ENCODE results near the gene PPP6R2. TPM values are rescaled to one million over a fixed set of nuclear protein-coding genes. Genes with fewer than 3 reads are reported as not detected.

Gene PPP6R2
- total RNA-seq, 2 experiments from 2014 or later, result 62.3 to 64.5 TPM

DNA sequence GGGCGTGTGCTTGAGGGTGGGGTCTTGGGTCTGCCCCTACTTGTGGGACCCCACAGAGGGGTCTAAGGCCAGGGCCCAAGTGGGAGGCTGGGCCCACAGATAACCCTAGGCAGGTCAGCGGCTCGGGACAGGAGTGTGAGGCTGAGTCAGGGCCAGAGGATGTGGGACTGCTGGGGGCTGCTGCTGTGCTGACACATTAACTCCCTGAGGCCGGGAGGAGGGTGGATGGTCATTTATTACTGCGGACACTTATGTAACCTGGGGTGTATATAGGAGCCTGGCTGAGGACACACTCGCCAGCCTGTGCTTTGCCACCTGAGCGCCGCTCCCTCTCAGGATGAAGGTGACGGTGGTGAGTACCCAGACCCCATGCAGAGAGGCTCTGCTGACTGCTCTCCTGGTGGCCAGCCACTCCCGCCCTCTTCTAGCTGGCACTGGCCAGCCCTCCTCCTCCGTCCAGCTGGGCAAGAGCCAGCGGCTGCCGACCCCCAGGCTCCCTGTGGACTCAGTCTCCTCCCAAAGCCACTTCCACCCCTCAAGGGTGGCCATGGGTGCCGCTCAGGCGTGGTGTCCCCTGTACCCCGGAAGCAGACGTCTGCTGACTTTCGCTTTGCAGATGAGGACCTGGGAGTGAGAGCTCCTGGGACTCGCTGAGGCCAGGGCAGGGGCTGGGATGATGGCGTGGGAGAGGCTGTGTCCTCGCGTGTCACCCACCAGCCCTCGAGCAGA lies 143.6 kb downstream of the PPP6R2 start, which contains the start of gene MIOX:
TSS of gene MIOX (plus strand) at position 299 of the 729 bp plus-strand sequence. CDS start at position 338, 39 bp downstream.
- POLR2A ChIA-PET, result no interaction called here
- H3K79me2 ChIP-seq (ENCODE audit: insufficient read depth, low read depth, low read length), result no peaks in the 10 kb centered on the region
- TF ChIP-seq EZH2phosphoT487 (IDR thresholded peaks at IDR 0.05; ENCODE audit: borderline replicate concordance, low read depth, low read length), result no peak
- no peaks in the 10 kb centered on the region for H3K9me3 ChIP-seq (ENCODE audit: low read length)
- no peak within 1 kb of the TSS for H3K4me3 ChIP-seq (ENCODE audit: low read depth, low read length, poor library complexity, severe bottlenecking)
- CTCF ChIA-PET (ENCODE audit: unreplicated experiment), result no interaction called here
- H2AFZ ChIP-seq (ENCODE audit: low read length), result no peak within 1 kb of the TSS
- no peak for DNase-seq (ENCODE audit: low spot score)
- H3K9me2 ChIP-seq (ENCODE audit: insufficient read depth, low read length), result no peaks in the 10 kb centered on the region
- no peak within 1 kb of the TSS for H3K27ac ChIP-seq (ENCODE audit: low read depth, low read length, poor library complexity, severe bottlenecking)
- intact Hi-C loops (cut with micrococcal nuclease; ENCODE audit: unreplicated experiment), result no loop called here
- no peaks in the 10 kb centered on the region for H4K20me1 ChIP-seq (ENCODE audit: insufficient read depth, low read length)
- H3K36me3 ChIP-seq (ENCODE audit: insufficient read depth, low read length), result no peaks in the 10 kb centered on the region
- H3K4me1 ChIP-seq (ENCODE audit: insufficient read depth, low read length, poor library complexity, severe bottlenecking), result peaks cover 18% of the 10 kb centered on the region
- no peak within 1 kb of the TSS; the same call in 1 of the 2 replicates for H3K4me2 ChIP-seq (ENCODE audit: low read length)
- no TSS peak for BruUV-seq (replicated peaks)

DNA sequence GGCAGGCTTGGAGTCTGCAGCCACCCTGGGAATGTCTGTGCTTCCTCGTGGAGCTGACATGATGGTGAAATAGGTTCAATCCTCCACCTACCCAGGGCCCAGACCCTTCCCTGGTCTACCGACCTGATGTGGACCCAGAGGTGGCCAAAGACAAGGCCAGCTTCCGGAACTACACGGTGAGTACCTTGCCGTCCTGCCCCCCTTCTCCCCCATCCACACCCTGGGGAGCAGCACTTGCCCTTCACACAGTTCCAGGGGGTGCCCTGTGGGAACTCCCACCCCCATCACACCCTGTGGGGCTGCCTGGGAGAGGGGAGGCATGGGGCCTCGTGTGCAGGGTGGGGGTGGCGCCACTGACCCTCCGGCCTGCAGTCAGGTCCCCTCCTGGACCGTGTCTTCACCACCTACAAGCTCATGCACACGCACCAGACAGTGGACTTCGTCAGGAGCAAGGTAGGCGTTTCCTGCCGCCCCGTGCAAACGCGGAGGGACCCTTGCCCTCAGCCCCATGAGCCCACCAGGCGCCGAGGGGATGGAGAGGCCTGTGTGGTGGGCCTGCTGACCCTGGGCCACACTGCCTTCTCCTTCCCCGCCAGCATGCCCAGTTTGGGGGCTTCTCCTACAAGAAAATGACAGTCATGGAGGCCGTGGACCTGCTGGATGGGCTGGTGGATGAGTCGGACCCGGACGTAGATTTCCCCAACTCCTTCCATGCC lies 144.3 kb downstream of the PPP6R2 start:
- ChIA-PET POLR2A (no interaction called here), CTCF (ENCODE audit: unreplicated experiment) (no interaction called here)
- no peak for DNase-seq (ENCODE audit: low spot score)
- intact Hi-C loops (cut with micrococcal nuclease; ENCODE audit: unreplicated experiment), result no loop called here
- Histone ChIP-seq H3K9me3 (ENCODE audit: low read length) (no peaks in the 10 kb centered on the region), H3K4me3 (ENCODE audit: low read depth, low read length, poor library complexity, severe bottlenecking) (no peak overlapping the region), H3K79me2 (ENCODE audit: insufficient read depth, low read depth, low read length) (no peaks in the 10 kb centered on the region), H3K4me1 (ENCODE audit: insufficient read depth, low read length, poor library complexity, severe bottlenecking) (peaks cover 18% of the 10 kb centered on the region), H2AFZ (ENCODE audit: low read length) (no peak overlapping the region), H3K9me2 (ENCODE audit: insufficient read depth, low read length) (no peaks in the 10 kb centered on the region), H3K4me2 (ENCODE audit: low read length) (no peak overlapping the region; the same call in 1 of the 2 replicates), H3K27ac (ENCODE audit: low read depth, low read length, poor library complexity, severe bottlenecking) (no peak overlapping the region), H3K36me3 (ENCODE audit: insufficient read depth, low read length) (no peaks in the 10 kb centered on the region), H4K20me1 (ENCODE audit: insufficient read depth, low read length) (no peaks in the 10 kb centered on the region)
- TF ChIP-seq EZH2phosphoT487 (IDR thresholded peaks at IDR 0.05; ENCODE audit: borderline replicate concordance, low read depth, low read length), result no peak
- no peak for TF ChIP-seq CTCF (conservative IDR thresholded peaks at IDR 0.05; ENCODE audit: low read length)
- no TSS peak for BruUV-seq (replicated peaks)

- TF ChIP-seq CTCF (conservative IDR thresholded peaks at IDR 0.05; ENCODE audit: low read length), result no peak
- TF ChIP-seq EZH2phosphoT487 (IDR thresholded peaks at IDR 0.05; ENCODE audit: borderline replicate concordance, low read depth, low read length), result no peak
- intact Hi-C loops (cut with micrococcal nuclease; ENCODE audit: unreplicated experiment), result no loop called here
- Histone ChIP-seq H3K36me3 (ENCODE audit: insufficient read depth, low read length) (no peaks in the 10 kb centered on the region), H3K79me2 (ENCODE audit: insufficient read depth, low read depth, low read length) (no peaks in the 10 kb centered on the region), H3K9me3 (ENCODE audit: low read length) (no peaks in the 10 kb centered on the region), H3K27ac (ENCODE audit: low read depth, low read length, poor library complexity, severe bottlenecking) (no peak overlapping the region), H3K4me2 (ENCODE audit: low read length) (no peak overlapping the region), H2AFZ (ENCODE audit: low read length) (no peak overlapping the region), H4K20me1 (ENCODE audit: insufficient read depth, low read length) (no peaks in the 10 kb centered on the region), H3K4me1 (ENCODE audit: insufficient read depth, low read length, poor library complexity, severe bottlenecking) (peaks cover 18% of the 10 kb centered on the region), H3K4me3 (ENCODE audit: low read depth, low read length, poor library complexity, severe bottlenecking) (no peak overlapping the region), H3K9me2 (ENCODE audit: insufficient read depth, low read length) (no peaks in the 10 kb centered on the region)
- no peak for DNase-seq (ENCODE audit: low spot score)
- ChIA-PET POLR2A (no interaction called here), CTCF (ENCODE audit: unreplicated experiment) (no interaction called here)
- no TSS peak for BruUV-seq (replicated peaks)
Observed at GRCh38 chr22:50488006-50488677, 145.0 kb downstream of the PPP6R2 start.
